Smooth muscle cell (in vitro differentiated cells): ENCODE data around the gene FGF12. TPM values are rescaled to one million over a fixed set of nuclear protein-coding genes. Genes with fewer than 3 reads are reported as not detected.

Experiments
- DNase-seq: peaks from one replicate; lab custom pipeline; 2025; ENCODE audit not compliant: unreplicated experiment; lab: John Stamatoyannopoulos, UW
- H2AFZ ChIP-seq: fragments of 200-600 bp; sonication (generic); 2 replicates; pipeline ENCODE4 v1.6.0; 2016; ENCODE audit warnings: antibody characterized with exemption, low read depth, mild to moderate bottlenecking
- H3F3A ChIP-seq: fragments of 200-600 bp; sonication (generic); 2 replicates; pipeline ENCODE4 v1.6.0; 2017; ENCODE audit warnings: antibody characterized with exemption, low read depth
- H3K27ac ChIP-seq: fragments of 200-600 bp; sonication (generic); 2 replicates; pipeline ENCODE4 v1.5.1; 2016; ENCODE audit warnings: low read depth, mild to moderate bottlenecking
- H3K27me3 ChIP-seq: fragments of 200-600 bp; sonication (generic); 2 replicates; pipeline ENCODE4 v1.6.1; 2016; ENCODE audit warnings: low read depth, mild to moderate bottlenecking
- H3K36me3 ChIP-seq: fragments of 200-600 bp; sonication (generic); 2 replicates; pipeline ENCODE4 v1.5.1; 2016; ENCODE audit warnings: low read depth
- H3K4me1 ChIP-seq: fragments of 200-600 bp; sonication (generic); 2 replicates; pipeline ENCODE4 v1.5.1; 2016; ENCODE audit warnings: low read depth
- H3K4me2 ChIP-seq: fragments of 200-600 bp; sonication (generic); 2 replicates; pipeline ENCODE4 v1.6.0; 2016; ENCODE audit warnings: mild to moderate bottlenecking
- H3K4me3 ChIP-seq: fragments of 200-600 bp; sonication (generic); 2 replicates; pipeline ENCODE4 v1.5.1; 2016; ENCODE audit warnings: mild to moderate bottlenecking
- H3K79me2 ChIP-seq: fragments of 200-600 bp; sonication (generic); 2 replicates; pipeline ENCODE4 v1.6.0; 2016; ENCODE audit warnings: low read depth, mild to moderate bottlenecking
- H3K9ac ChIP-seq: fragments of 200-600 bp; sonication (generic); 2 replicates; pipeline ENCODE4 v1.6.0; 2016; ENCODE audit warnings: low read depth
- H3K9me3 ChIP-seq: fragments of 200-600 bp; sonication (generic); replicated peaks from 2 replicates; pipeline ENCODE4 v1.5.1; 2016; ENCODE audit warnings: low read depth
- H4K20me1 ChIP-seq: fragments of 200-600 bp; sonication (generic); 2 replicates; pipeline ENCODE4 v1.6.0; 2016; ENCODE audit warnings: low read depth
- WGBS: methylation state at CpG from one replicate; pipeline ENCODE4 v1.1.7; 2016; ENCODE audit warnings: low lambda C conversion rate; 5-methylcytosine and 5-hydroxymethylcytosine counted together
- polyA plus RNA-seq: library from polyadenylated mRNA; unstranded; fragments of >200 nt; fragmentation: Nextera tagmentation; extraction: Ambion mirVana; gene quantifications from 2 replicates; pipeline ENCODE4 v1.2.1, GENCODE V29; 2016
- total RNA-seq: library from RNA; depleted of rRNA; stranded (reverse); fragments of >200 nt; gene quantifications from 2 replicates; pipeline ENCODE4 v1.2.3, GENCODE V29; 2014
- TF ChIP-seq, protein P1 (sequence below): fragments of 200-600 bp; sonication (generic); IDR thresholded peaks from 2 replicates; pipeline ENCODE4 v1.5.1; 2017; ENCODE audit warnings: borderline replicate concordance, mild to moderate bottlenecking, antibody characterized with exemption; ENCODE audit not compliant: insufficient read depth, poor library complexity, severe bottlenecking

FGF12 gene
- total and polyA plus RNA-seq, 2 experiments from 2014 or later: 0.47 to 1.0 TPM

GRCh38 chr3:192366916-192367315 lies 360.4 kb downstream of the FGF12 start:
- Histone ChIP-seq H3K36me3 (no peaks in the 10 kb centered on the region), H3K27ac (no peak overlapping the region), H3K4me2 (no peak overlapping the region), H3F3A (no peaks in the 10 kb centered on the region), H3K9me3 (no peaks in the 10 kb centered on the region), H3K27me3 (no peaks in the 10 kb centered on the region), H3K4me3 (no peak overlapping the region), H2AFZ (no peak overlapping the region), H3K79me2 (no peaks in the 10 kb centered on the region), H3K9ac (no peak overlapping the region), H3K4me1 (no peaks in the 10 kb centered on the region), H4K20me1 (no peaks in the 10 kb centered on the region)
- DNase-seq: no peak
- TF ChIP-seq, protein P1, sequence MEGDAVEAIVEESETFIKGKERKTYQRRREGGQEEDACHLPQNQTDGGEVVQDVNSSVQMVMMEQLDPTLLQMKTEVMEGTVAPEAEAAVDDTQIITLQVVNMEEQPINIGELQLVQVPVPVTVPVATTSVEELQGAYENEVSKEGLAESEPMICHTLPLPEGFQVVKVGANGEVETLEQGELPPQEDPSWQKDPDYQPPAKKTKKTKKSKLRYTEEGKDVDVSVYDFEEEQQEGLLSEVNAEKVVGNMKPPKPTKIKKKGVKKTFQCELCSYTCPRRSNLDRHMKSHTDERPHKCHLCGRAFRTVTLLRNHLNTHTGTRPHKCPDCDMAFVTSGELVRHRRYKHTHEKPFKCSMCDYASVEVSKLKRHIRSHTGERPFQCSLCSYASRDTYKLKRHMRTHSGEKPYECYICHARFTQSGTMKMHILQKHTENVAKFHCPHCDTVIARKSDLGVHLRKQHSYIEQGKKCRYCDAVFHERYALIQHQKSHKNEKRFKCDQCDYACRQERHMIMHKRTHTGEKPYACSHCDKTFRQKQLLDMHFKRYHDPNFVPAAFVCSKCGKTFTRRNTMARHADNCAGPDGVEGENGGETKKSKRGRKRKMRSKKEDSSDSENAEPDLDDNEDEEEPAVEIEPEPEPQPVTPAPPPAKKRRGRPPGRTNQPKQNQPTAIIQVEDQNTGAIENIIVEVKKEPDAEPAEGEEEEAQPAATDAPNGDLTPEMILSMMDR: no peak
- 53% methylated on average over 6 of the region's 6 CpGs for WGBS

GRCh38 chr3:192365571-192365970 lies 361.8 kb downstream of the FGF12 start:
- Histone ChIP-seq H3K27me3 (no peaks in the 10 kb centered on the region), H3K4me1 (no peaks in the 10 kb centered on the region), H3K4me3 (no peak overlapping the region), H3K79me2 (no peaks in the 10 kb centered on the region), H3F3A (no peaks in the 10 kb centered on the region), H3K9me3 (no peaks in the 10 kb centered on the region), H3K27ac (no peak overlapping the region), H2AFZ (no peak overlapping the region), H3K4me2 (no peak overlapping the region), H3K9ac (no peak overlapping the region), H3K36me3 (no peaks in the 10 kb centered on the region), H4K20me1 (no peaks in the 10 kb centered on the region)
- 61% methylated on average over 7 of the region's 7 CpGs for WGBS
- DNase-seq: no peak
- TF ChIP-seq, protein P1: no peak

DNA sequence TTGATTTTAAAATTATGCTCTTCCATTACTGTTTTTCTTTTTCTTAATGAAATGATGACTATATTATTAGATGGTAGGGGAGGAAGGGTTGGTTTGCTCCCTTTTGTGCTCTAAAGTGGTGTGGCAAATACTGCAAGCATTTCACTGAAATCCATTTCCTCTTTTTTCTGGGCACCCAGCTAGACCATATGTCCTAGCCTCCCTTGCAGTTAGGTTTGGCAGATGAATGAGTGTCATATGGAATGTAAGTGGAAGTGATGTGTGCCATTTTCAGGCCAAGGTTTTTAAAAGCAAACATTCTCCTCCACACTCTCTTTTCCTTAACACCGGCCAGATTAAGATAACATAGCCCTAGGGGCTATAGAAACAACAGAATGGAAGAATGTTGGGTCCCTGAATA lies 363.0 kb downstream of the FGF12 start:
- TF ChIP-seq, protein P1: no peak
- H2AFZ ChIP-seq: no peak overlapping the region
- no peak overlapping the region for H3K4me2 ChIP-seq
- no peaks in the 10 kb centered on the region for H3F3A ChIP-seq
- WGBS: 74% methylated on average over 1 of the region's 1 CpG
- no peaks in the 10 kb centered on the region for H4K20me1 ChIP-seq
- no peaks in the 10 kb centered on the region for H3K79me2 ChIP-seq
- H3K36me3 ChIP-seq: no peaks in the 10 kb centered on the region
- no peak overlapping the region for H3K9ac ChIP-seq
- H3K27ac ChIP-seq: no peak overlapping the region
- no peaks in the 10 kb centered on the region for H3K9me3 ChIP-seq
- H3K27me3 ChIP-seq: no peaks in the 10 kb centered on the region
- H3K4me3 ChIP-seq: no peak overlapping the region
- H3K4me1 ChIP-seq: no peaks in the 10 kb centered on the region
- no peak for DNase-seq

- no peak overlapping the region for H3K4me3 ChIP-seq
- no peak overlapping the region for H3K27ac ChIP-seq
- H3F3A ChIP-seq: no peaks in the 10 kb centered on the region
- no peak overlapping the region for H2AFZ ChIP-seq
- H3K79me2 ChIP-seq: no peaks in the 10 kb centered on the region
- no peak for DNase-seq
- H3K36me3 ChIP-seq: no peaks in the 10 kb centered on the region
- TF ChIP-seq, protein P1: no peak
- H3K9me3 ChIP-seq: no peaks in the 10 kb centered on the region
- 53% methylated on average over 7 of the region's 7 CpGs for WGBS
- no peaks in the 10 kb centered on the region for H4K20me1 ChIP-seq
- H3K4me2 ChIP-seq: no peak overlapping the region
- H3K27me3 ChIP-seq: no peaks in the 10 kb centered on the region
- H3K4me1 ChIP-seq: no peaks in the 10 kb centered on the region
- H3K9ac ChIP-seq: no peak overlapping the region
Measured at GRCh38 chr3:192354687-192355086, 372.7 kb downstream of the FGF12 start.
